AG08395 (cell line): Measurements from ENCODE around the gene MYO9A.

Source experiments
- DNase-seq: peaks from one replicate; pipeline ENCODE4 v3.0.0; 2012; ENCODE audit warnings: mixed read lengths, low spot score

The MYO9A gene

GRCh38 chr15:71781965-71782265, 336.0 kb downstream of the MYO9A start:
- DNase-seq = no peak

GRCh38 chr15:71781179-71781964, 336.6 kb downstream of the MYO9A start:
- DNase-seq = peak; percentile 62

- DNase-seq = peak; percentile 44
Observed at GRCh38 chr15:71780115-71780976, 337.6 kb downstream of the MYO9A start.

- no peak for DNase-seq
Observed at GRCh38 chr15:71779073-71779797, 338.7 kb downstream of the MYO9A start.

GRCh38 chr15:71777216-71777943, 340.6 kb downstream of the MYO9A start:
- DNase-seq = no peak

- DNase-seq = no peak
Observed at GRCh38 chr15:71776304-71776703, 341.6 kb downstream of the MYO9A start.

- no peak for DNase-seq
Observed at GRCh38 chr15:71775856-71776255, 342.1 kb downstream of the MYO9A start.

GRCh38 chr15:71773206-71773859, 344.6 kb downstream of the MYO9A start:
- no peak for DNase-seq
